Stimulated activated naive B cell treated with anti-CD40 and anti-IgM and Interleukin-4, amounts not matched to agents 10 μg/mL and 1 μg/mL and 100 μg/mL, for 72 hours (primary cell): ENCODE results near the gene NT5E.

ENCODE experiments used
- ATAC-seq, 2 donors: fragments of 150-1000 bp; cut with Tn5 transposase; replicated peaks; 2 replicates each; pipeline ENCODE4 v1.10.0; 2021; ENCODE audit warnings: moderate library complexity in 1 of 2
- DNase-seq: peaks from one replicate; pipeline ENCODE4 v3.0.0; 2021
- H3K27ac Mint-ChIP-seq: one replicate; pipeline ENCODE4 v1.8.0; 2022; ENCODE audit warnings: mild to moderate bottlenecking, mixed read lengths
- H3K27me3 Mint-ChIP-seq, 2 donors: one replicate each; pipeline ENCODE4 v1.8.0; 2022; ENCODE audit warnings: mixed read lengths in 2 of 2
- H3K36me3 Mint-ChIP-seq, 2 donors: one replicate each; pipeline ENCODE4 v1.8.0; 2022; ENCODE audit warnings: mixed read lengths in 2 of 2, mild to moderate bottlenecking in 1 of 2
- H3K4me1 Mint-ChIP-seq, 2 donors: one replicate each; pipeline ENCODE4 v1.8.0; 2022; ENCODE audit warnings: mixed read lengths in 2 of 2, mild to moderate bottlenecking in 1 of 2
- H3K4me3 Mint-ChIP-seq, 2 donors: one replicate each; pipeline ENCODE4 v1.8.0; 2022; ENCODE audit warnings: mild to moderate bottlenecking in 2 of 2, mixed read lengths in 2 of 2, moderate library complexity in 1 of 2
- H3K9me3 Mint-ChIP-seq, 2 donors: one replicate each; pipeline ENCODE4 v1.8.0; 2022; ENCODE audit warnings: mixed read lengths in 2 of 2, mild to moderate bottlenecking in 1 of 2

NT5E gene

GRCh38 chr6:85459224-85459901, 9.5 kb downstream of the NT5E start:
- Mint-ChIP-seq H3K4me3 (no peak overlapping the region), H3K9me3 (no peaks in the 10 kb centered on the region), H3K4me1 (peaks cover 33 to 87% of the 10 kb centered on the region in 2 donors), H3K36me3 (no peaks in the 10 kb centered on the region), H3K27me3 (peaks cover 0 to 3% of the 10 kb centered on the region in 2 donors), H3K27ac (no peak overlapping the region)
- DNase-seq (no peak), ATAC-seq (no peak)

GRCh38 chr6:85460154-85460920, 10.5 kb downstream of the NT5E start:
- H3K4me1 Mint-ChIP-seq = peaks cover 39 to 90% of the 10 kb centered on the region in 2 donors
- DNase-seq (no peak), ATAC-seq (no peak)
- H3K4me3 Mint-ChIP-seq = no peak overlapping the region
- peak overlapping the region; percentile 42 for H3K27ac Mint-ChIP-seq
- no peaks in the 10 kb centered on the region for H3K9me3 Mint-ChIP-seq
- H3K36me3 Mint-ChIP-seq = no peaks in the 10 kb centered on the region
- peaks cover 0 to 3% of the 10 kb centered on the region in 2 donors for H3K27me3 Mint-ChIP-seq

- H3K36me3 Mint-ChIP-seq = no peaks in the 10 kb centered on the region
- peaks cover 0 to 3% of the 10 kb centered on the region in 2 donors for H3K27me3 Mint-ChIP-seq
- peaks cover 41 to 90% of the 10 kb centered on the region in 2 donors for H3K4me1 Mint-ChIP-seq
- DNase-seq (peak; percentile 18), ATAC-seq (peak; percentile 65 to 81)
- no peaks in the 10 kb centered on the region for H3K9me3 Mint-ChIP-seq
- peak overlapping the region; percentile 83 for H3K27ac Mint-ChIP-seq
- peak overlapping the region in 1 of 2 donors; percentile 28 for H3K4me3 Mint-ChIP-seq
These were observed 11.3 kb downstream of the NT5E start for GRCh38 chr6:85460921-85461797.

GRCh38 chr6:85461798-85462170, 11.9 kb downstream of the NT5E start:
- DNase-seq (no peak), ATAC-seq (peak; percentile 2 to 22)
- peak overlapping the region; percentile 83 for H3K27ac Mint-ChIP-seq
- peaks cover 37 to 87% of the 10 kb centered on the region in 2 donors for H3K4me1 Mint-ChIP-seq
- no peaks in the 10 kb centered on the region for H3K9me3 Mint-ChIP-seq
- H3K27me3 Mint-ChIP-seq = no peaks in the 10 kb centered on the region
- H3K4me3 Mint-ChIP-seq = peak overlapping the region; percentile 28 to 34
- H3K36me3 Mint-ChIP-seq = no peaks in the 10 kb centered on the region

- DNase-seq (no peak), ATAC-seq (no peak)
- H3K27me3 Mint-ChIP-seq = no peaks in the 10 kb centered on the region
- H3K4me3 Mint-ChIP-seq = no peak overlapping the region
- H3K4me1 Mint-ChIP-seq = peaks cover 36 to 78% of the 10 kb centered on the region in 2 donors
- no peaks in the 10 kb centered on the region for H3K9me3 Mint-ChIP-seq
- no peaks in the 10 kb centered on the region for H3K36me3 Mint-ChIP-seq
- peak overlapping the region; percentile 83 for H3K27ac Mint-ChIP-seq
These were observed 12.8 kb downstream of the NT5E start for GRCh38 chr6:85462673-85463072.

GRCh38 chr6:85463621-85464259, 13.9 kb downstream of the NT5E start:
- no peaks in the 10 kb centered on the region for H3K9me3 Mint-ChIP-seq
- DNase-seq (no peak), ATAC-seq (no peak)
- no peaks in the 10 kb centered on the region for H3K27me3 Mint-ChIP-seq
- no peak overlapping the region for H3K27ac Mint-ChIP-seq
- H3K36me3 Mint-ChIP-seq = peaks cover 0 to 2% of the 10 kb centered on the region in 2 donors
- no peak overlapping the region for H3K4me3 Mint-ChIP-seq
- peaks cover 29 to 68% of the 10 kb centered on the region in 2 donors for H3K4me1 Mint-ChIP-seq

GRCh38 chr6:85464260-85464644, 14.4 kb downstream of the NT5E start:
- peak overlapping the region; percentile 32 to 39 for H3K4me3 Mint-ChIP-seq
- peaks cover 27 to 62% of the 10 kb centered on the region in 2 donors for H3K4me1 Mint-ChIP-seq
- DNase-seq (no peak), ATAC-seq (peak; percentile 45 to 54)
- no peaks in the 10 kb centered on the region for H3K27me3 Mint-ChIP-seq
- H3K36me3 Mint-ChIP-seq = peaks cover 0 to 2% of the 10 kb centered on the region in 2 donors
- H3K9me3 Mint-ChIP-seq = no peaks in the 10 kb centered on the region
- H3K27ac Mint-ChIP-seq = peak overlapping the region; percentile 33

- Mint-ChIP-seq H3K27ac (no peak overlapping the region), H3K27me3 (no peaks in the 10 kb centered on the region), H3K4me1 (peaks cover 27 to 59% of the 10 kb centered on the region in 2 donors), H3K9me3 (no peaks in the 10 kb centered on the region), H3K36me3 (peaks cover 0 to 2% of the 10 kb centered on the region in 2 donors), H3K4me3 (no peak overlapping the region)
- ATAC-seq (peak; percentile 26 to 45), DNase-seq (no peak)
These were observed 14.9 kb downstream of the NT5E start for GRCh38 chr6:85464722-85465150.

- Mint-ChIP-seq H3K4me1 (peaks cover 24 to 54% of the 10 kb centered on the region in 2 donors), H3K27me3 (no peaks in the 10 kb centered on the region), H3K36me3 (peaks cover 0 to 2% of the 10 kb centered on the region in 2 donors), H3K9me3 (no peaks in the 10 kb centered on the region), H3K27ac (no peak overlapping the region), H3K4me3 (no peak overlapping the region)
- ATAC-seq = no peak
- DNase-seq = no peak
These were observed 15.9 kb downstream of the NT5E start for GRCh38 chr6:85465762-85466161.

GRCh38 chr6:85468326-85468725, 18.4 kb downstream of the NT5E start:
- Mint-ChIP-seq H3K4me3 (no peak overlapping the region), H3K27ac (no peak overlapping the region), H3K36me3 (peaks cover 0 to 5% of the 10 kb centered on the region in 2 donors), H3K9me3 (no peaks in the 10 kb centered on the region), H3K4me1 (peaks cover 15 to 31% of the 10 kb centered on the region in 2 donors), H3K27me3 (no peaks in the 10 kb centered on the region)
- DNase-seq (no peak), ATAC-seq (no peak)

GRCh38 chr6:85469276-85470022, 19.6 kb downstream of the NT5E start:
- ATAC-seq (no peak), DNase-seq (no peak)
- H3K4me1 Mint-ChIP-seq = peaks cover 13 to 21% of the 10 kb centered on the region in 2 donors
- no peak overlapping the region for H3K27ac Mint-ChIP-seq
- H3K27me3 Mint-ChIP-seq = no peaks in the 10 kb centered on the region
- H3K9me3 Mint-ChIP-seq = no peaks in the 10 kb centered on the region
- H3K4me3 Mint-ChIP-seq = no peak overlapping the region
- peaks cover 0 to 5% of the 10 kb centered on the region in 2 donors for H3K36me3 Mint-ChIP-seq

GRCh38 chr6:85470023-85470410, 20.1 kb downstream of the NT5E start:
- H3K9me3 Mint-ChIP-seq = no peaks in the 10 kb centered on the region
- no peaks in the 10 kb centered on the region for H3K27me3 Mint-ChIP-seq
- H3K36me3 Mint-ChIP-seq = peaks cover 0 to 5% of the 10 kb centered on the region in 2 donors
- DNase-seq = no peak
- H3K27ac Mint-ChIP-seq = no peak overlapping the region
- peaks cover 7 to 15% of the 10 kb centered on the region in 2 donors for H3K4me1 Mint-ChIP-seq
- no peak overlapping the region for H3K4me3 Mint-ChIP-seq
- ATAC-seq = no peak

- no peak for ATAC-seq
- Mint-ChIP-seq H3K27me3 (no peaks in the 10 kb centered on the region), H3K4me1 (no peaks in the 10 kb centered on the region), H3K27ac (no peak overlapping the region), H3K9me3 (peaks cover 0 to 4% of the 10 kb centered on the region in 2 donors), H3K36me3 (peaks cover 8 to 12% of the 10 kb centered on the region in 2 donors), H3K4me3 (no peak overlapping the region)
- DNase-seq = no peak
These were observed 22.9 kb downstream of the NT5E start for GRCh38 chr6:85472744-85473143.
